AG04449 (cell line): ENCODE measurements around the gene ADAMTSL5.

Experiments
- CTCF ChIA-PET: fragments of 350-600 bp; formaldehyde crosslinking; extraction: SDS; loops from one replicate; lab custom pipeline; 2021; ENCODE audit warnings: antibody characterized with exemption; lab: Yijun Ruan, JAX
- POLR2A ChIA-PET: fragments of 400-600, 350-600 bp; formaldehyde crosslinking; extraction: SDS; loops from one replicate; lab custom pipeline; 2020; ENCODE audit warnings: antibody characterized with exemption, inconsistent platforms; lab: Yijun Ruan, JAX
- DNase-seq: peaks from one replicate; pipeline ENCODE4 v3.0.0-alpha.2; 2010; ENCODE audit warnings: low read depth, low spot score
- H3K4me3 ChIP-seq: 2 replicates; pipeline ENCODE4 v1.5.1; 2011; ENCODE audit warnings: low read depth, mild to moderate bottlenecking, control low read depth, low read length
- CTCF ChIP-seq: IDR thresholded peaks from one replicate; pipeline ENCODE4 v1.5.1; 2011; ENCODE audit warnings: mild to moderate bottlenecking, moderate library complexity, low read length, control low read depth, inconsistent platforms; ENCODE audit not compliant: insufficient read depth; ENCODE audit errors: missing control alignments

ADAMTSL5 gene

GRCh38 chr19:1475751-1476437, 36.9 kb downstream of the ADAMTSL5 start:
- TF ChIP-seq CTCF = no peak
- ChIA-PET POLR2A (interaction anchor here (1.0 kb wide), 1 partner anchor 10 kb away, joined by 3 read pairs; no protein-coding TSS in a partner anchor), CTCF (interaction anchor here (2.9 kb wide), 1 partner anchor 10 kb away, joined by 16 read pairs; no protein-coding TSS in a partner anchor)
- no peak for DNase-seq
- no peak overlapping the region for H3K4me3 ChIP-seq

GRCh38 chr19:1474765-1475351, 38.0 kb downstream of the ADAMTSL5 start:
- POLR2A ChIA-PET = interaction anchor here (1.0 kb wide), 1 partner anchor 9 kb away, joined by 3 read pairs; no protein-coding TSS in a partner anchor
- no peak for DNase-seq
- no peak for TF ChIP-seq CTCF

GRCh38 chr19:1474011-1474764, 38.6 kb downstream of the ADAMTSL5 start:
- ChIA-PET CTCF (interaction anchor here (0.8 kb wide), 1 partner anchor 198 kb away, joined by 3 read pairs; no protein-coding TSS in a partner anchor), POLR2A (no interaction called here)
- H3K4me3 ChIP-seq = no peak overlapping the region
- no peak for TF ChIP-seq CTCF
- DNase-seq = no peak

More at GRCh38 chr19:1474765-1475351, 38.0 kb downstream of the ADAMTSL5 start:
- CTCF ChIA-PET = no interaction called here
- no peak overlapping the region for H3K4me3 ChIP-seq

- POLR2A ChIA-PET = no interaction called here
- no peak for TF ChIP-seq CTCF
- CTCF ChIA-PET = interaction anchor here (0.7 to 2.0 kb wide), 3 partner anchors 161 to 199 kb away, joined by 3 to 5 read pairs (median 3); no protein-coding TSS in a partner anchor
- H3K4me3 ChIP-seq = no peak overlapping the region
- no peak for DNase-seq
Measured at GRCh38 chr19:1473085-1473851, 39.6 kb downstream of the ADAMTSL5 start.

- POLR2A ChIA-PET = interaction anchor here (0.5 to 1.2 kb wide), 2 partner anchors 17 to 18 kb away, joined by 3 read pairs; partner anchors contain the start of gene REEP6
- DNase-seq = no peak
- CTCF ChIA-PET = interaction anchor here (0.7 to 2.0 kb wide), 4 partner anchors 9 to 193 kb away, joined by 3 to 5 read pairs (median 4); no protein-coding TSS in a partner anchor
- TF ChIP-seq CTCF = no peak
- no peak overlapping the region for H3K4me3 ChIP-seq
Measured at GRCh38 chr19:1472231-1473084, 40.4 kb downstream of the ADAMTSL5 start.
